ENCODE results near the gene YDJC. TPM values are rescaled to one million over a fixed set of nuclear protein-coding genes. Genes with fewer than 3 reads are reported as not detected.
A peak's percentile ranks its signal among the peaks of the same experiment; 100 is the strongest.

Gene YDJC
- total RNA-seq, 1 donor from 2014 or later = 18.4 TPM

- peak overlapping the region; percentile 79 for H3K27ac Mint-ChIP-seq (ENCODE audit: unreplicated experiment)
- H3K4me3 Mint-ChIP-seq = peak overlapping the region; percentile 80
- no peak for DNase-seq (ENCODE audit: low read depth, low spot score)
- peaks cover 18% of the 10 kb centered on the region for H3K4me1 Mint-ChIP-seq
- peaks cover 12% of the 10 kb centered on the region for H3K36me3 Mint-ChIP-seq (ENCODE audit: low read depth)
- TF ChIP-seq CTCF (conservative IDR thresholded peaks at IDR 0.05) = no peak
- H3K9me3 Mint-ChIP-seq = peaks cover 6% of the 10 kb centered on the region
- peaks cover 25% of the 10 kb centered on the region for H3K27me3 Mint-ChIP-seq (ENCODE audit: low read depth)
Observed at GRCh38 chr22:21657020-21657359, 27.2 kb upstream of the YDJC start.

GRCh38 chr22:21652547-21653545, 23.0 kb upstream of the YDJC start:
- Mint-ChIP-seq H3K4me3 (peak overlapping the region; percentile 99), H3K4me1 (peaks cover 34% of the 10 kb centered on the region), H3K36me3 (ENCODE audit: low read depth) (peaks cover 15% of the 10 kb centered on the region), H3K27me3 (ENCODE audit: low read depth) (peaks cover 12% of the 10 kb centered on the region), H3K9me3 (no peaks in the 10 kb centered on the region), H3K27ac (ENCODE audit: unreplicated experiment) (peak overlapping the region; percentile 95)
- peak; percentile 71 for DNase-seq (ENCODE audit: low read depth, low spot score)
- no peak for TF ChIP-seq CTCF (conservative IDR thresholded peaks at IDR 0.05)

- Mint-ChIP-seq H3K27ac (ENCODE audit: unreplicated experiment) (peak overlapping the region; percentile 100), H3K4me3 (peak overlapping the region; percentile 99), H3K27me3 (ENCODE audit: low read depth) (peaks cover 10% of the 10 kb centered on the region), H3K36me3 (ENCODE audit: low read depth) (peaks cover 15% of the 10 kb centered on the region), H3K4me1 (peaks cover 33% of the 10 kb centered on the region), H3K9me3 (no peaks in the 10 kb centered on the region)
- TF ChIP-seq CTCF (conservative IDR thresholded peaks at IDR 0.05) = no peak
- peak; percentile 90 for DNase-seq (ENCODE audit: low read depth, low spot score)
Observed at GRCh38 chr22:21652010-21652546, 22.3 kb upstream of the YDJC start.

- TF ChIP-seq CTCF (conservative IDR thresholded peaks at IDR 0.05) = no peak
- Mint-ChIP-seq H3K36me3 (ENCODE audit: low read depth) (peaks cover 15% of the 10 kb centered on the region), H3K4me3 (peak overlapping the region; percentile 99), H3K4me1 (peaks cover 32% of the 10 kb centered on the region), H3K9me3 (no peaks in the 10 kb centered on the region), H3K27ac (ENCODE audit: unreplicated experiment) (peak overlapping the region; percentile 100), H3K27me3 (ENCODE audit: low read depth) (peaks cover 6% of the 10 kb centered on the region)
- no peak for DNase-seq (ENCODE audit: low read depth, low spot score)
Observed at GRCh38 chr22:21651521-21652009, 21.7 kb upstream of the YDJC start.

GRCh38 chr22:21650823-21651520, 21.1 kb upstream of the YDJC start:
- Mint-ChIP-seq H3K4me3 (peak overlapping the region; percentile 99), H3K36me3 (ENCODE audit: low read depth) (peaks cover 13% of the 10 kb centered on the region), H3K4me1 (peaks cover 32% of the 10 kb centered on the region), H3K27ac (ENCODE audit: unreplicated experiment) (peak overlapping the region; percentile 100), H3K9me3 (no peaks in the 10 kb centered on the region), H3K27me3 (ENCODE audit: low read depth) (peaks cover 4% of the 10 kb centered on the region)
- no peak for TF ChIP-seq CTCF (conservative IDR thresholded peaks at IDR 0.05)
- DNase-seq (ENCODE audit: low read depth, low spot score) = no peak

Data from neural crest cell (in vitro differentiated cells).